T-cell (primary cell): ENCODE measurements around the gene DMBT1. TPM values are rescaled to one million over a fixed set of nuclear protein-coding genes. Genes with fewer than 3 reads are reported as not detected.

Experiments used
- ATAC-seq, 4 experiments: fragments of 200-7000 bp in 3 of 4; fragments of 150-1000 bp in 1 of 4; cut with Tn5 transposase; replicated peaks in 1 of 4; 1 replicate in 3 of 4; 2 replicates in 1 of 4; pipeline ENCODE4 v1.10.0; 2021; ENCODE audit warnings: moderate library complexity in 3 of 4, mild to moderate bottlenecking in 2 of 4, moderate number of reproducible peaks in 1 of 4
- CTCF ChIA-PET, 2 donors: fragments of 300-600 bp; sonication (Branson Sonifier 250); formaldehyde crosslinking; loops; one replicate each; lab custom pipeline; 2022; ENCODE audit warnings: antibody characterized with exemption in 2 of 2; lab: Charles Lee
- POLR2A ChIA-PET, 2 donors: fragments of 300-600 bp; sonication (Branson Sonifier 250); formaldehyde crosslinking; loops; one replicate each; lab custom pipeline; 2022; ENCODE audit warnings: antibody characterized with exemption in 2 of 2; lab: Charles Lee
- DNase-seq, 35 experiments: peaks; one replicate each; pipeline versions ENCODE4 v3.0.0 to v3.0.0-alpha.2; 2013 to 2023
- H3K27ac ChIP-seq: one replicate; pipeline ENCODE4 v1.5.1; 2013; ENCODE audit warnings: low read length
- H3K27me3 ChIP-seq, 2 experiments: replicated peaks in 1 of 2; 1 replicate in 1 of 2; 2 replicates in 1 of 2; pipeline versions ENCODE4 v1.6.1 to v1.7.0; 2013; ENCODE audit warnings: low read length in 1 of 2, mixed read lengths in 1 of 2; ENCODE audit not compliant: control insufficient read depth in 2 of 2, insufficient read depth in 2 of 2; ENCODE audit errors: extremely low read depth in 1 of 2
- H3K36me3 ChIP-seq, 2 donors: 1 replicate in 1 of 2; 2 replicates in 1 of 2; pipeline versions ENCODE4 v1.6.1 to v1.7.0; 2013; ENCODE audit warnings: low read length in 1 of 2; ENCODE audit not compliant: control insufficient read depth in 2 of 2, insufficient read depth in 1 of 2; ENCODE audit errors: extremely low read depth in 1 of 2
- H3K4me1 ChIP-seq, 2 experiments: 1 replicate in 1 of 2; 2 replicates in 1 of 2; pipeline versions ENCODE4 v1.6.1 to v1.7.0; 2013; ENCODE audit warnings: low read length in 2 of 2, mixed read lengths in 1 of 2; ENCODE audit not compliant: insufficient read depth in 2 of 2, control insufficient read depth in 1 of 2; ENCODE audit errors: extremely low read depth in 1 of 2
- H3K4me3 ChIP-seq, 2 donors: 1 replicate in 1 of 2; 2 replicates in 1 of 2; pipeline versions ENCODE4 v1.5.1 to v1.7.0; 2013; ENCODE audit warnings: mild to moderate bottlenecking in 2 of 2, low read length in 1 of 2, moderate library complexity in 1 of 2; ENCODE audit not compliant: control insufficient read depth in 1 of 2; ENCODE audit errors: extremely low read depth in 1 of 2
- H3K9me3 ChIP-seq: 2 replicates; pipeline ENCODE4 v1.7.0; 2013
- H3K27ac Mint-ChIP-seq, 2 donors: one replicate each; pipeline ENCODE4 v1.8.0; 2020 to 2021; ENCODE audit warnings: mild to moderate bottlenecking in 2 of 2, mixed read lengths in 2 of 2
- H3K27me3 Mint-ChIP-seq, 2 donors: one replicate each; pipeline ENCODE4 v1.8.0; 2021 to 2022; ENCODE audit warnings: mixed read lengths in 2 of 2
- H3K36me3 Mint-ChIP-seq: one replicate; pipeline ENCODE4 v1.8.0; 2021; ENCODE audit warnings: mixed read lengths
- H3K4me1 Mint-ChIP-seq, 3 donors: one replicate each; pipeline ENCODE4 v1.8.0; 2020 to 2022; ENCODE audit warnings: mixed read lengths in 3 of 3, mild to moderate bottlenecking in 1 of 3
- H3K4me3 Mint-ChIP-seq, 3 donors: one replicate each; pipeline ENCODE4 v1.8.0; 2020 to 2022; ENCODE audit warnings: mild to moderate bottlenecking in 3 of 3, mixed read lengths in 3 of 3, moderate library complexity in 3 of 3
- H3K9me3 Mint-ChIP-seq, 3 donors: one replicate each; pipeline ENCODE4 v1.8.0; 2020 to 2022; ENCODE audit warnings: mixed read lengths in 3 of 3
- WGBS: methylation state at CpG from one replicate; pipeline ENCODE4 v1.1.5; 2013; ENCODE audit warnings: missing lambda C conversion rate; ENCODE audit not compliant: insufficient coverage; 5-methylcytosine and 5-hydroxymethylcytosine counted together
- total RNA-seq, 35 experiments: library from RNA in 6 of 35; stranded (reverse) in 6 of 35; fragments of 120-200 nt in 1 of 35; gene quantifications; one replicate each; pipeline versions ENCODE4 v1.2.1 to v1.2.4 and lab custom pipeline; 2013 to 2026

The DMBT1 gene
- total RNA-seq, 5 donors from 2014 or later (not counting 1 experiment from before 2014, with no cell fraction given): 0.10 to 0.18 (median 0.13) TPM; not detected in 2

GRCh38 chr10:122624546-122624945, 64.0 kb downstream of the DMBT1 start:
- peaks cover 0 to 4% of the 10 kb centered on the region in 2 experiments for H3K27me3 ChIP-seq
- no peaks in the 10 kb centered on the region for H3K4me1 Mint-ChIP-seq
- no peaks in the 10 kb centered on the region for H3K36me3 ChIP-seq
- no peak for DNase-seq
- ChIA-PET POLR2A (no interaction called here), CTCF (no interaction called here)
- 70% methylated on average over 4 of the region's 5 CpGs for WGBS
- H3K27me3 Mint-ChIP-seq: peaks cover 3 to 11% of the 10 kb centered on the region in 2 donors
- no peaks in the 10 kb centered on the region for H3K9me3 ChIP-seq
- no peaks in the 10 kb centered on the region for H3K36me3 Mint-ChIP-seq
- peaks cover 0 to 3% (median 0%) of the 10 kb centered on the region in 3 donors for H3K9me3 Mint-ChIP-seq
- no peak for ATAC-seq
- H3K4me3 ChIP-seq: no peak overlapping the region
- H3K27ac ChIP-seq: no peak overlapping the region
- H3K4me1 ChIP-seq: no peaks in the 10 kb centered on the region
- no peak overlapping the region for H3K27ac Mint-ChIP-seq
- H3K4me3 Mint-ChIP-seq: no peak overlapping the region

- ChIA-PET POLR2A (no interaction called here), CTCF (interaction anchor here in 1 of 2 donors (0.6 kb wide), 1 partner anchor 367 kb away, joined by 6 read pairs; no protein-coding TSS in a partner anchor)
- Mint-ChIP-seq H3K27me3 (peaks cover 3% of the 10 kb centered on the region in 2 donors), H3K9me3 (no peaks in the 10 kb centered on the region), H3K4me3 (no peak overlapping the region), H3K27ac (no peak overlapping the region), H3K36me3 (no peaks in the 10 kb centered on the region), H3K4me1 (no peaks in the 10 kb centered on the region)
- no peak for ATAC-seq
- no peaks in the 10 kb centered on the region for H3K27me3 ChIP-seq
- H3K4me3 ChIP-seq: no peak overlapping the region
- WGBS: 87% methylated on average over 3 of the region's 6 CpGs
- no peak for DNase-seq
- H3K4me1 ChIP-seq: no peaks in the 10 kb centered on the region
- no peaks in the 10 kb centered on the region for H3K36me3 ChIP-seq
- no peak overlapping the region for H3K27ac ChIP-seq
- no peaks in the 10 kb centered on the region for H3K9me3 ChIP-seq
Observed at GRCh38 chr10:122630526-122630925, 70.0 kb downstream of the DMBT1 start.

- Histone ChIP-seq H3K4me3 (no peak overlapping the region), H3K27ac (no peak overlapping the region), H3K9me3 (no peaks in the 10 kb centered on the region), H3K4me1 (no peaks in the 10 kb centered on the region), H3K27me3 (peaks cover 0 to 3% of the 10 kb centered on the region in 2 experiments), H3K36me3 (no peaks in the 10 kb centered on the region)
- POLR2A ChIA-PET: no interaction called here
- no peak for DNase-seq
- CTCF ChIA-PET: no interaction called here
- Mint-ChIP-seq H3K36me3 (no peaks in the 10 kb centered on the region), H3K27me3 (peaks cover 0 to 4% of the 10 kb centered on the region in 2 donors), H3K9me3 (no peaks in the 10 kb centered on the region), H3K4me3 (no peak overlapping the region), H3K27ac (no peak overlapping the region), H3K4me1 (no peaks in the 10 kb centered on the region)
- WGBS: 78% methylated on average over 5 of the region's 5 CpGs
- no peak for ATAC-seq
Observed at GRCh38 chr10:122632031-122632430, 71.5 kb downstream of the DMBT1 start.

- H3K9me3 Mint-ChIP-seq: no peaks in the 10 kb centered on the region
- H3K27ac Mint-ChIP-seq: no peak overlapping the region
- H3K4me1 Mint-ChIP-seq: no peaks in the 10 kb centered on the region
- CTCF ChIA-PET: no interaction called here
- H3K4me3 Mint-ChIP-seq: no peak overlapping the region
- no peaks in the 10 kb centered on the region for H3K36me3 ChIP-seq
- ATAC-seq (no peak), DNase-seq (no peak)
- H3K4me1 ChIP-seq: no peaks in the 10 kb centered on the region
- no peak overlapping the region for H3K27ac ChIP-seq
- H3K27me3 Mint-ChIP-seq: peaks cover 0 to 8% of the 10 kb centered on the region in 2 donors
- peaks cover 0 to 4% of the 10 kb centered on the region in 2 experiments for H3K27me3 ChIP-seq
- H3K36me3 Mint-ChIP-seq: no peaks in the 10 kb centered on the region
- no peak overlapping the region for H3K4me3 ChIP-seq
- H3K9me3 ChIP-seq: no peaks in the 10 kb centered on the region
- POLR2A ChIA-PET: no interaction called here
- WGBS: 85% methylated on average over 2 of the region's 3 CpGs
Observed at GRCh38 chr10:122632576-122632975, 72.0 kb downstream of the DMBT1 start.

- Histone ChIP-seq H3K27me3 (peaks cover 2 to 15% of the 10 kb centered on the region in 2 experiments), H3K4me1 (no peaks in the 10 kb centered on the region), H3K9me3 (no peaks in the 10 kb centered on the region), H3K36me3 (no peaks in the 10 kb centered on the region), H3K27ac (no peak overlapping the region), H3K4me3 (no peak overlapping the region)
- ATAC-seq (no peak), DNase-seq (no peak)
- no peaks in the 10 kb centered on the region for H3K36me3 Mint-ChIP-seq
- ChIA-PET CTCF (no interaction called here), POLR2A (no interaction called here)
- 54% methylated on average over 2 of the region's 7 CpGs for WGBS
- no peak overlapping the region for H3K4me3 Mint-ChIP-seq
- peaks cover 0 to 8% of the 10 kb centered on the region in 2 donors for H3K27me3 Mint-ChIP-seq
- H3K27ac Mint-ChIP-seq: no peak overlapping the region
- no peaks in the 10 kb centered on the region for H3K4me1 Mint-ChIP-seq
- no peaks in the 10 kb centered on the region for H3K9me3 Mint-ChIP-seq
Observed at GRCh38 chr10:122636953-122637352, 76.4 kb downstream of the DMBT1 start.

GRCh38 chr10:122637376-122637775, 76.8 kb downstream of the DMBT1 start:
- ATAC-seq: no peak
- H3K27ac ChIP-seq: no peak overlapping the region
- peaks cover 2 to 18% of the 10 kb centered on the region in 2 experiments for H3K27me3 ChIP-seq
- no peak overlapping the region for H3K4me3 ChIP-seq
- no peak overlapping the region for H3K27ac Mint-ChIP-seq
- H3K4me1 ChIP-seq: no peaks in the 10 kb centered on the region
- no peaks in the 10 kb centered on the region for H3K4me1 Mint-ChIP-seq
- H3K9me3 ChIP-seq: no peaks in the 10 kb centered on the region
- DNase-seq: no peak
- ChIA-PET CTCF (no interaction called here), POLR2A (no interaction called here)
- no peaks in the 10 kb centered on the region for H3K9me3 Mint-ChIP-seq
- no CpG with 5 or more reads among the region's 2 CpGs for WGBS
- H3K36me3 Mint-ChIP-seq: no peaks in the 10 kb centered on the region
- H3K36me3 ChIP-seq: no peaks in the 10 kb centered on the region
- no peak overlapping the region for H3K4me3 Mint-ChIP-seq
- H3K27me3 Mint-ChIP-seq: peaks cover 0 to 8% of the 10 kb centered on the region in 2 donors

- Mint-ChIP-seq H3K27me3 (peaks cover 0 to 8% of the 10 kb centered on the region in 2 donors), H3K9me3 (no peaks in the 10 kb centered on the region), H3K4me3 (no peak overlapping the region), H3K27ac (no peak overlapping the region), H3K36me3 (no peaks in the 10 kb centered on the region), H3K4me1 (no peaks in the 10 kb centered on the region)
- ATAC-seq (no peak), DNase-seq (no peak)
- CTCF ChIA-PET: no interaction called here
- Histone ChIP-seq H3K27ac (no peak overlapping the region), H3K27me3 (peaks cover 2 to 19% of the 10 kb centered on the region in 2 experiments), H3K4me3 (no peak overlapping the region), H3K9me3 (no peaks in the 10 kb centered on the region), H3K4me1 (no peaks in the 10 kb centered on the region), H3K36me3 (no peaks in the 10 kb centered on the region)
- WGBS: 89% methylated on average over 3 of the region's 6 CpGs
- POLR2A ChIA-PET: no interaction called here
Observed at GRCh38 chr10:122638106-122638505, 77.6 kb downstream of the DMBT1 start.
